HL-60 (cell line): ENCODE results near the gene CHPF2.

Experiments
- DNase-seq, 2 experiments: peaks; one replicate each; pipeline ENCODE4 v3.0.0-alpha.2; 2010 to 2020; ENCODE audit warnings: low read depth in 1 of 2, low spot score in 1 of 2
- H3K27ac ChIP-seq: fragments of 250-450 bp; sonication (Bioruptor Pico); replicated peaks from 2 replicates; pipeline ENCODE4 v1.5.1; 2020; ENCODE audit warnings: mild to moderate bottlenecking, moderate library complexity
- H3K27me3 ChIP-seq: fragments of 250-450 bp; sonication (Bioruptor Pico); 2 replicates; pipeline ENCODE4 v1.5.1; 2021; ENCODE audit warnings: mild to moderate bottlenecking, moderate library complexity; ENCODE audit not compliant: insufficient read depth, poor library complexity, severe bottlenecking
- H3K4me3 ChIP-seq: replicated peaks from 2 replicates; pipeline ENCODE4 v1.5.1; 2011; ENCODE audit warnings: mild to moderate bottlenecking, control low read depth, low read length; ENCODE audit not compliant: insufficient read depth
- GABPA ChIP-seq: IDR thresholded peaks from 2 replicates; pipeline ENCODE4 v1.6.1; 2012; ENCODE audit warnings: low read depth
- POLR2AphosphoS5 ChIP-seq: IDR thresholded peaks from 2 replicates; pipeline ENCODE4 v1.6.1; 2012; ENCODE audit warnings: low read depth
- SPI1 ChIP-seq: IDR thresholded peaks from 2 replicates; pipeline ENCODE4 v1.6.1; 2012; ENCODE audit warnings: low read depth, mild to moderate bottlenecking, borderline replicate concordance
- TF ChIP-seq, protein P1 (sequence below): IDR thresholded peaks from one replicate; pipeline ENCODE4 v1.5.1; 2011; ENCODE audit warnings: low read length, control low read depth, inconsistent platforms; ENCODE audit not compliant: insufficient read depth
- TF ChIP-seq, protein P2 (sequence below): IDR thresholded peaks from 2 replicates; pipeline ENCODE4 v1.6.1; 2012; ENCODE audit warnings: low read depth; ENCODE audit not compliant: insufficient replicate concordance

Gene CHPF2

DNA sequence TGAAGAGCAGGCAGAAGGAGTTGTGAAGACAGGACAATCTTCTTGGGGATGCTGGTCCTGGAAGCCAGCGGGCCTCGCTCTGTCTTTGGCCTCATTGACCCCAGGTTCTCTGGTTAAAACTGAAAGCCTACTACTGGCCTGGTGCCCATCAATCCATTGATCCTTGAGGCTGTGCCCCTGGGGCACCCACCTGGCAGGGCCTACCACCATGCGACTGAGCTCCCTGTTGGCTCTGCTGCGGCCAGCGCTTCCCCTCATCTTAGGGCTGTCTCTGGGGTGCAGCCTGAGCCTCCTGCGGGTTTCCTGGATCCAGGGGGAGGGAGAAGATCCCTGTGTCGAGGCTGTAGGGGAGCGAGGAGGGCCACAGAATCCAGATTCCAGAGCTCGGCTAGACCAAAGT lies 1.5 kb downstream of the CHPF2 start:
- peak overlapping the region; percentile 79; the same call in 1 of the 2 replicates for H3K27ac ChIP-seq
- TF ChIP-seq, protein P1, sequence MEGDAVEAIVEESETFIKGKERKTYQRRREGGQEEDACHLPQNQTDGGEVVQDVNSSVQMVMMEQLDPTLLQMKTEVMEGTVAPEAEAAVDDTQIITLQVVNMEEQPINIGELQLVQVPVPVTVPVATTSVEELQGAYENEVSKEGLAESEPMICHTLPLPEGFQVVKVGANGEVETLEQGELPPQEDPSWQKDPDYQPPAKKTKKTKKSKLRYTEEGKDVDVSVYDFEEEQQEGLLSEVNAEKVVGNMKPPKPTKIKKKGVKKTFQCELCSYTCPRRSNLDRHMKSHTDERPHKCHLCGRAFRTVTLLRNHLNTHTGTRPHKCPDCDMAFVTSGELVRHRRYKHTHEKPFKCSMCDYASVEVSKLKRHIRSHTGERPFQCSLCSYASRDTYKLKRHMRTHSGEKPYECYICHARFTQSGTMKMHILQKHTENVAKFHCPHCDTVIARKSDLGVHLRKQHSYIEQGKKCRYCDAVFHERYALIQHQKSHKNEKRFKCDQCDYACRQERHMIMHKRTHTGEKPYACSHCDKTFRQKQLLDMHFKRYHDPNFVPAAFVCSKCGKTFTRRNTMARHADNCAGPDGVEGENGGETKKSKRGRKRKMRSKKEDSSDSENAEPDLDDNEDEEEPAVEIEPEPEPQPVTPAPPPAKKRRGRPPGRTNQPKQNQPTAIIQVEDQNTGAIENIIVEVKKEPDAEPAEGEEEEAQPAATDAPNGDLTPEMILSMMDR = no peak
- TF ChIP-seq POLR2AphosphoS5 (no peak), GABPA (no peak), SPI1 (no peak)
- TF ChIP-seq, protein P2, sequence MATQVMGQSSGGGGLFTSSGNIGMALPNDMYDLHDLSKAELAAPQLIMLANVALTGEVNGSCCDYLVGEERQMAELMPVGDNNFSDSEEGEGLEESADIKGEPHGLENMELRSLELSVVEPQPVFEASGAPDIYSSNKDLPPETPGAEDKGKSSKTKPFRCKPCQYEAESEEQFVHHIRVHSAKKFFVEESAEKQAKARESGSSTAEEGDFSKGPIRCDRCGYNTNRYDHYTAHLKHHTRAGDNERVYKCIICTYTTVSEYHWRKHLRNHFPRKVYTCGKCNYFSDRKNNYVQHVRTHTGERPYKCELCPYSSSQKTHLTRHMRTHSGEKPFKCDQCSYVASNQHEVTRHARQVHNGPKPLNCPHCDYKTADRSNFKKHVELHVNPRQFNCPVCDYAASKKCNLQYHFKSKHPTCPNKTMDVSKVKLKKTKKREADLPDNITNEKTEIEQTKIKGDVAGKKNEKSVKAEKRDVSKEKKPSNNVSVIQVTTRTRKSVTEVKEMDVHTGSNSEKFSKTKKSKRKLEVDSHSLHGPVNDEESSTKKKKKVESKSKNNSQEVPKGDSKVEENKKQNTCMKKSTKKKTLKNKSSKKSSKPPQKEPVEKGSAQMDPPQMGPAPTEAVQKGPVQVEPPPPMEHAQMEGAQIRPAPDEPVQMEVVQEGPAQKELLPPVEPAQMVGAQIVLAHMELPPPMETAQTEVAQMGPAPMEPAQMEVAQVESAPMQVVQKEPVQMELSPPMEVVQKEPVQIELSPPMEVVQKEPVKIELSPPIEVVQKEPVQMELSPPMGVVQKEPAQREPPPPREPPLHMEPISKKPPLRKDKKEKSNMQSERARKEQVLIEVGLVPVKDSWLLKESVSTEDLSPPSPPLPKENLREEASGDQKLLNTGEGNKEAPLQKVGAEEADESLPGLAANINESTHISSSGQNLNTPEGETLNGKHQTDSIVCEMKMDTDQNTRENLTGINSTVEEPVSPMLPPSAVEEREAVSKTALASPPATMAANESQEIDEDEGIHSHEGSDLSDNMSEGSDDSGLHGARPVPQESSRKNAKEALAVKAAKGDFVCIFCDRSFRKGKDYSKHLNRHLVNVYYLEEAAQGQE = no peak

DNA sequence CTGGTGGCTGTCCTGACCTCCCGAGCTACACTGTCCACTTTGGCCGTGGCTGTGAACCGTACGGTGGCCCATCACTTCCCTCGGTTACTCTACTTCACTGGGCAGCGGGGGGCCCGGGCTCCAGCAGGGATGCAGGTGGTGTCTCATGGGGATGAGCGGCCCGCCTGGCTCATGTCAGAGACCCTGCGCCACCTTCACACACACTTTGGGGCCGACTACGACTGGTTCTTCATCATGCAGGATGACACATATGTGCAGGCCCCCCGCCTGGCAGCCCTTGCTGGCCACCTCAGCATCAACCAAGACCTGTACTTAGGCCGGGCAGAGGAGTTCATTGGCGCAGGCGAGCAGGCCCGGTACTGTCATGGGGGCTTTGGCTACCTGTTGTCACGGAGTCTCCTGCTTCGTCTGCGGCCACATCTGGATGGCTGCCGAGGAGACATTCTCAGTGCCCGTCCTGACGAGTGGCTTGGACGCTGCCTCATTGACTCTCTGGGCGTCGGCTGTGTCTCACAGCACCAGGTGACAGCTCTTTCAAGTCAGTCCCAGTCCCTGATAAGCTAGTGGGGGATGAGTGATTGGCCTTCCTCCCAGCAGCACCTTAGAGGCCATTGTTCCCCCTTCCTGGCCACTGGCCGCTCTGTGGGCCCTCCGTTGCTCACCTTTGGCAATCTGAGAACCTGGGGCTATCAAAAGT lies 3.0 kb downstream of the CHPF2 start:
- Histone ChIP-seq H3K27me3 (no peaks in the 10 kb centered on the region), H3K27ac (no peak overlapping the region), H3K4me3 (no peak overlapping the region)
- TF ChIP-seq, protein P1 = no peak
- TF ChIP-seq SPI1 (no peak), GABPA (no peak), POLR2AphosphoS5 (no peak)
- DNase-seq = no peak

More for the DNA sequence above, 1.5 kb downstream of the CHPF2 start:
- Histone ChIP-seq H3K27me3 (no peaks in the 10 kb centered on the region), H3K4me3 (peak overlapping the region; percentile 93)
- DNase-seq = no peak

DNA sequence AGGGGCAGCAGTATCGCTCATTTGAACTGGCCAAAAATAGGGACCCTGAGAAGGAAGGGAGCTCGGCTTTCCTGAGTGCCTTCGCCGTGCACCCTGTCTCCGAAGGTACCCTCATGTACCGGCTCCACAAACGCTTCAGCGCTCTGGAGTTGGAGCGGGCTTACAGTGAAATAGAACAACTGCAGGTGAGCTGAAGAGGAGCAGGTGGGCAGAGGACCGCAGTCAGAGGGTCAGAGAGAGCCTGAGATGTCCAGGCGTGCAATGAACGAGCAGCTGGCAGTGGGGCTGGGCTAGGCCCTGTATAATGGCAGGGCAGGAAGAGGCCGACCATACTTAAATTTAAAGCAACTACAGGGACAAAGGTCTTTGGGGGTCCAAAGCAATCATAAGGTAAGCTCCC lies 4.1 kb downstream of the CHPF2 start:
- no peak for DNase-seq
- H3K4me3 ChIP-seq = no peak overlapping the region
- no peak overlapping the region for H3K27ac ChIP-seq
- H3K27me3 ChIP-seq = no peaks in the 10 kb centered on the region
- no peak for TF ChIP-seq GABPA

DNA sequence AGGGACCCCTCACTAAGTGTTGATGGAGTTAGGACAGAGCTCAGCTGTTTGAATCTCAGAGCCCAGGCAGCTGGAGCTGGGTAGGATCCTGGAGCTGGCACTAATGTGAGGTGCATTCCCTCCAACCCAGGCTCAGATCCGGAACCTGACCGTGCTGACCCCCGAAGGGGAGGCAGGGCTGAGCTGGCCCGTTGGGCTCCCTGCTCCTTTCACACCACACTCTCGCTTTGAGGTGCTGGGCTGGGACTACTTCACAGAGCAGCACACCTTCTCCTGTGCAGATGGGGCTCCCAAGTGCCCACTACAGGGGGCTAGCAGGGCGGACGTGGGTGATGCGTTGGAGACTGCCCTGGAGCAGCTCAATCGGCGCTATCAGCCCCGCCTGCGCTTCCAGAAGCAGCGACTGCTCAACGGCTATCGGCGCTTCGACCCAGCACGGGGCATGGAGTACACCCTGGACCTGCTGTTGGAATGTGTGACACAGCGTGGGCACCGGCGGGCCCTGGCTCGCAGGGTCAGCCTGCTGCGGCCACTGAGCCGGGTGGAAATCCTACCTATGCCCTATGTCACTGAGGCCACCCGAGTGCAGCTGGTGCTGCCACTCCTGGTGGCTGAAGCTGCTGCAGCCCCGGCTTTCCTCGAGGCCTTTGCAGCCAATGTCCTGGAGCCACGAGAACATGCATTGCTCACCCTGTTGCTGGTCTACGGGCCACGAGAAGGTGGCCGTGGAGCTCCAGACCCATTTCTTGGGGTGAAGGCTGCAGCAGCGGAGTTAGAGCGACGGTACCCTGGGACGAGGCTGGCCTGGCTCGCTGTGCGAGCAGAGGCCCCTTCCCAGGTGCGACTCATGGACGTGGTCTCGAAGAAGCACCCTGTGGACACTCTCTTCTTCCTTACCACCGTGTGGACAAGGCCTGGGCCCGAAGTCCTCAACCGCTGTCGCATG lies 5.2 kb downstream of the CHPF2 start:
- Histone ChIP-seq H3K27ac (no peak overlapping the region), H3K4me3 (no peak overlapping the region), H3K27me3 (no peaks in the 10 kb centered on the region)
- DNase-seq = no peak
- TF ChIP-seq, protein P1 = no peak
- TF ChIP-seq GABPA = no peak
- TF ChIP-seq POLR2AphosphoS5 = no peak; the same call in 1 of the 2 replicates
- TF ChIP-seq, protein P2 = no peak
- TF ChIP-seq SPI1 = no peak
